Activated naive CD8-positive, alpha-beta T cell (primary cell): Measurements from ENCODE around the gene KIZ.

ENCODE experiments used
- H3K27ac Mint-ChIP-seq: one replicate; pipeline ENCODE4 v1.8.0; 2021; ENCODE audit warnings: mixed read lengths
- H3K27me3 Mint-ChIP-seq: one replicate; pipeline ENCODE4 v1.8.0; 2021; ENCODE audit warnings: mixed read lengths
- H3K36me3 Mint-ChIP-seq: one replicate; pipeline ENCODE4 v1.8.0; 2021; ENCODE audit warnings: mixed read lengths
- H3K4me1 Mint-ChIP-seq: one replicate; pipeline ENCODE4 v1.8.0; 2021; ENCODE audit warnings: low read depth, mixed read lengths
- H3K4me3 Mint-ChIP-seq: one replicate; pipeline ENCODE4 v1.8.0; 2021; ENCODE audit warnings: mild to moderate bottlenecking, mixed read lengths
- H3K9me3 Mint-ChIP-seq: one replicate; pipeline ENCODE4 v1.8.0; 2021; ENCODE audit warnings: low read depth, mixed read lengths

KIZ gene

GRCh38 chr20:21125849-21126580 is at the start of gene KIZ:
Gene KIZ, plus strand, starts transcription at chr20:21126082. Its CDS starts 34 bp downstream, at chr20:21126116.
- Mint-ChIP-seq H3K36me3 (peaks cover 8% of the 10 kb centered on the region), H3K4me3 (peak within 1 kb of the TSS; percentile 89), H3K27ac (peak within 1 kb of the TSS; percentile 66), H3K9me3 (no peaks in the 10 kb centered on the region), H3K4me1 (peaks cover 17% of the 10 kb centered on the region), H3K27me3 (peaks cover 1% of the 10 kb centered on the region)

- Mint-ChIP-seq H3K9me3 (no peaks in the 10 kb centered on the region), H3K4me3 (no peak overlapping the region), H3K27ac (no peak overlapping the region), H3K4me1 (no peaks in the 10 kb centered on the region), H3K36me3 (no peaks in the 10 kb centered on the region), H3K27me3 (peaks cover 26% of the 10 kb centered on the region)
Observed at GRCh38 chr20:21077809-21078345, 48.0 kb upstream of the KIZ start.

GRCh38 chr20:21082584-21082983 is 43.3 kb upstream of the KIZ start:
- Mint-ChIP-seq H3K9me3 (no peaks in the 10 kb centered on the region), H3K36me3 (no peaks in the 10 kb centered on the region), H3K27ac (no peak overlapping the region), H3K4me1 (no peaks in the 10 kb centered on the region), H3K27me3 (peaks cover 37% of the 10 kb centered on the region), H3K4me3 (no peak overlapping the region)

GRCh38 chr20:21083825-21084325 is 42.0 kb upstream of the KIZ start:
- Mint-ChIP-seq H3K27me3 (peaks cover 37% of the 10 kb centered on the region), H3K36me3 (no peaks in the 10 kb centered on the region), H3K27ac (no peak overlapping the region), H3K4me1 (no peaks in the 10 kb centered on the region), H3K4me3 (no peak overlapping the region), H3K9me3 (no peaks in the 10 kb centered on the region)

GRCh38 chr20:21087862-21088540 is 37.9 kb upstream of the KIZ start:
- H3K27ac Mint-ChIP-seq = no peak overlapping the region
- H3K4me1 Mint-ChIP-seq = no peaks in the 10 kb centered on the region
- no peaks in the 10 kb centered on the region for H3K9me3 Mint-ChIP-seq
- no peak overlapping the region for H3K4me3 Mint-ChIP-seq
- H3K27me3 Mint-ChIP-seq = peaks cover 56% of the 10 kb centered on the region
- no peaks in the 10 kb centered on the region for H3K36me3 Mint-ChIP-seq

- no peak overlapping the region for H3K27ac Mint-ChIP-seq
- peaks cover 57% of the 10 kb centered on the region for H3K27me3 Mint-ChIP-seq
- no peak overlapping the region for H3K4me3 Mint-ChIP-seq
- H3K9me3 Mint-ChIP-seq = no peaks in the 10 kb centered on the region
- H3K4me1 Mint-ChIP-seq = no peaks in the 10 kb centered on the region
- H3K36me3 Mint-ChIP-seq = no peaks in the 10 kb centered on the region
Observed at GRCh38 chr20:21089391-21089790, 36.5 kb upstream of the KIZ start.

GRCh38 chr20:21090111-21090618 is 35.7 kb upstream of the KIZ start:
- Mint-ChIP-seq H3K36me3 (no peaks in the 10 kb centered on the region), H3K4me3 (no peak overlapping the region), H3K27me3 (peaks cover 54% of the 10 kb centered on the region), H3K4me1 (no peaks in the 10 kb centered on the region), H3K27ac (no peak overlapping the region), H3K9me3 (no peaks in the 10 kb centered on the region)

GRCh38 chr20:21090721-21091120 is 35.2 kb upstream of the KIZ start:
- H3K36me3 Mint-ChIP-seq = no peaks in the 10 kb centered on the region
- H3K4me1 Mint-ChIP-seq = no peaks in the 10 kb centered on the region
- no peak overlapping the region for H3K4me3 Mint-ChIP-seq
- H3K27ac Mint-ChIP-seq = no peak overlapping the region
- H3K27me3 Mint-ChIP-seq = peaks cover 57% of the 10 kb centered on the region
- no peaks in the 10 kb centered on the region for H3K9me3 Mint-ChIP-seq

GRCh38 chr20:21092806-21093205 is 33.1 kb upstream of the KIZ start:
- no peaks in the 10 kb centered on the region for H3K36me3 Mint-ChIP-seq
- H3K4me1 Mint-ChIP-seq = no peaks in the 10 kb centered on the region
- H3K27me3 Mint-ChIP-seq = peaks cover 64% of the 10 kb centered on the region
- no peak overlapping the region for H3K4me3 Mint-ChIP-seq
- H3K27ac Mint-ChIP-seq = no peak overlapping the region
- H3K9me3 Mint-ChIP-seq = no peaks in the 10 kb centered on the region

- Mint-ChIP-seq H3K4me1 (peaks cover 15% of the 10 kb centered on the region), H3K4me3 (no peak overlapping the region), H3K9me3 (no peaks in the 10 kb centered on the region), H3K36me3 (no peaks in the 10 kb centered on the region), H3K27me3 (peaks cover 58% of the 10 kb centered on the region), H3K27ac (peak overlapping the region; percentile 25)
Observed at GRCh38 chr20:21096321-21097043, 29.4 kb upstream of the KIZ start.

- no peak overlapping the region for H3K27ac Mint-ChIP-seq
- H3K36me3 Mint-ChIP-seq = no peaks in the 10 kb centered on the region
- peaks cover 35% of the 10 kb centered on the region for H3K4me1 Mint-ChIP-seq
- peaks cover 58% of the 10 kb centered on the region for H3K27me3 Mint-ChIP-seq
- peak overlapping the region; percentile 91 for H3K4me3 Mint-ChIP-seq
- H3K9me3 Mint-ChIP-seq = no peaks in the 10 kb centered on the region
Observed at GRCh38 chr20:21099751-21100577, 25.9 kb upstream of the KIZ start.

GRCh38 chr20:21100578-21101452 is 25.1 kb upstream of the KIZ start:
- Mint-ChIP-seq H3K9me3 (no peaks in the 10 kb centered on the region), H3K27ac (peak overlapping the region; percentile 66), H3K4me1 (peaks cover 37% of the 10 kb centered on the region), H3K36me3 (no peaks in the 10 kb centered on the region), H3K4me3 (peak overlapping the region; percentile 91), H3K27me3 (peaks cover 55% of the 10 kb centered on the region)

GRCh38 chr20:21101453-21101931 is 24.4 kb upstream of the KIZ start:
- H3K4me1 Mint-ChIP-seq = peaks cover 40% of the 10 kb centered on the region
- H3K4me3 Mint-ChIP-seq = peak overlapping the region; percentile 46
- peaks cover 54% of the 10 kb centered on the region for H3K27me3 Mint-ChIP-seq
- H3K27ac Mint-ChIP-seq = no peak overlapping the region
- H3K36me3 Mint-ChIP-seq = no peaks in the 10 kb centered on the region
- no peaks in the 10 kb centered on the region for H3K9me3 Mint-ChIP-seq
